Posterior vena cava (tissue), 2 donors: ENCODE measurements around the gene OSBPL6. TPM values are rescaled to one million over a fixed set of nuclear protein-coding genes. Genes with fewer than 3 reads are reported as not detected.

ENCODE experiments used
- DNase-seq: peaks from one replicate; pipeline ENCODE4 v3.0.0-alpha.2; 2020; ENCODE audit warnings: low spot score
- intact Hi-C, 2 donors: fragments of 100-400 bp; cut with DNase I; formaldehyde crosslinking; loops; one replicate each; pipeline versions ENCODE4 v1.14.1 to v1.14.2; 2022 to 2023
- total RNA-seq, 2 donors: library from RNA; stranded (reverse); fragmentation: NEBNext Ultra II Directional; extraction: Animal tissue kit (Norgen Biotek cat#: 25700); gene quantifications; one replicate each; pipeline ENCODE4 v1.2.1, GENCODE V29; 2021
- donor health status: DM: yes; HTN: yes; CAD: no.
- donor health status: DM: yes; HTN: yes; CAD: no.

Gene OSBPL6
- total RNA-seq, 2 donors from 2014 or later, result 2.0 to 2.5 TPM

GRCh38 chr2:178230396-178230795 lies 36.1 kb downstream of the OSBPL6 start:
- intact Hi-C loops, result no loop called here
- no peak for DNase-seq

- intact Hi-C loops, result no loop called here
- DNase-seq, result no peak
Observed at GRCh38 chr2:178233428-178233827, 39.1 kb downstream of the OSBPL6 start.

- DNase-seq, result no peak
- intact Hi-C loops, result no loop called here
Observed at GRCh38 chr2:178234648-178235047, 40.3 kb downstream of the OSBPL6 start.

GRCh38 chr2:178237488-178238153 lies 43.3 kb downstream of the OSBPL6 start:
- no peak for DNase-seq
- intact Hi-C loops, result no loop called here

- intact Hi-C loops, result no loop called here
- DNase-seq, result no peak
Observed at GRCh38 chr2:178238154-178238521, 43.8 kb downstream of the OSBPL6 start.

- intact Hi-C loops, result no loop called here
- no peak for DNase-seq
Observed at GRCh38 chr2:178238750-178239149, 44.4 kb downstream of the OSBPL6 start.

GRCh38 chr2:178241844-178242551 lies 47.7 kb downstream of the OSBPL6 start:
- intact Hi-C loops, result no loop called here
- no peak for DNase-seq

GRCh38 chr2:178242552-178242883 lies 48.2 kb downstream of the OSBPL6 start:
- intact Hi-C loops, result no loop called here
- no peak for DNase-seq

- intact Hi-C loops, result no loop called here
- DNase-seq, result no peak
Observed at GRCh38 chr2:178243961-178244360, 49.6 kb downstream of the OSBPL6 start.

GRCh38 chr2:178244777-178245176 lies 50.5 kb downstream of the OSBPL6 start:
- DNase-seq, result no peak
- intact Hi-C loops, result no loop called here

- DNase-seq, result no peak
- intact Hi-C loops, result no loop called here
Observed at GRCh38 chr2:178246696-178247095, 52.4 kb downstream of the OSBPL6 start.

- intact Hi-C loops, result no loop called here
- DNase-seq, result no peak
Observed at GRCh38 chr2:178247250-178247649, 52.9 kb downstream of the OSBPL6 start.

GRCh38 chr2:178250429-178250828 lies 56.1 kb downstream of the OSBPL6 start:
- intact Hi-C loops, result no loop called here
- no peak for DNase-seq

- intact Hi-C loops, result no loop called here
- no peak for DNase-seq
Observed at GRCh38 chr2:178251151-178251955, 57.0 kb downstream of the OSBPL6 start.

GRCh38 chr2:178256382-178257042 lies 62.2 kb downstream of the OSBPL6 start:
- no peak for DNase-seq

GRCh38 chr2:178257127-178257526 lies 62.8 kb downstream of the OSBPL6 start:
- DNase-seq, result no peak
- intact Hi-C loops, result no loop called here

More at GRCh38 chr2:178256382-178257042, 62.2 kb downstream of the OSBPL6 start:
- intact Hi-C loops, result no loop called here

- DNase-seq, result no peak
- intact Hi-C loops, result no loop called here
Observed at GRCh38 chr2:178258916-178259315, 64.6 kb downstream of the OSBPL6 start.

GRCh38 chr2:178263159-178263860 lies 69.0 kb downstream of the OSBPL6 start:
- intact Hi-C loops, result no loop called here
- no peak for DNase-seq

- no peak for DNase-seq
- intact Hi-C loops, result no loop called here
Observed at GRCh38 chr2:178264211-178264610, 69.9 kb downstream of the OSBPL6 start.
